ENCODE data around the gene MRPS34.
A peak's percentile ranks its signal among the peaks of the same experiment; 100 is the strongest.

The MRPS34 gene

GRCh38 chr16:1781254-1781653 lies 8.3 kb upstream of the MRPS34 start:
- no peak for DNase-seq (ENCODE audit: low spot score)

- DNase-seq (ENCODE audit: low spot score), result no peak
Observed at GRCh38 chr16:1780677-1781072, 7.7 kb upstream of the MRPS34 start.

- no peak for DNase-seq (ENCODE audit: low spot score)
Observed at GRCh38 chr16:1779741-1780676, 7.1 kb upstream of the MRPS34 start.

- no peak for DNase-seq (ENCODE audit: low spot score)
Observed at GRCh38 chr16:1779234-1779701, 6.3 kb upstream of the MRPS34 start.

GRCh38 chr16:1778200-1779179 lies 5.6 kb upstream of the MRPS34 start:
- no peak for DNase-seq (ENCODE audit: low spot score)

GRCh38 chr16:1777375-1778199 lies 4.7 kb upstream of the MRPS34 start:
- DNase-seq (ENCODE audit: low spot score), result no peak

GRCh38 chr16:1776991-1777374 lies 4.0 kb upstream of the MRPS34 start:
- no peak for DNase-seq (ENCODE audit: low spot score)

- DNase-seq (ENCODE audit: low spot score), result no peak
Observed at GRCh38 chr16:1776672-1776955, 3.7 kb upstream of the MRPS34 start.

GRCh38 chr16:1775846-1776671 lies 3.1 kb upstream of the MRPS34 start:
- DNase-seq (ENCODE audit: low spot score), result no peak

- DNase-seq (ENCODE audit: low spot score), result no peak
Observed at GRCh38 chr16:1775006-1775845, 2.3 kb upstream of the MRPS34 start.

GRCh38 chr16:1774448-1774780 lies 1.5 kb upstream of the MRPS34 start:
- no peak for DNase-seq (ENCODE audit: low spot score)

- DNase-seq (ENCODE audit: low spot score), result peak; percentile 52
Observed at GRCh38 chr16:1773703-1774447, 941 bp upstream of the MRPS34 start.

GRCh38 chr16:1772362-1772907 lies 499 bp downstream of the MRPS34 start, which contains the start of gene EME2:
Gene EME2, plus strand, starts transcription at chr16:1772810. Its CDS starts 418 bp downstream, at chr16:1773228.
- DNase-seq (ENCODE audit: low spot score), result peak; percentile 29

- no peak for DNase-seq (ENCODE audit: low spot score)
Observed at GRCh38 chr16:1771864-1772361, 1.0 kb downstream of the MRPS34 start.

GRCh38 chr16:1771188-1771863 lies 1.6 kb downstream of the MRPS34 start, which contains the start of gene NME3:
Gene NME3, minus strand, starts transcription at chr16:1771543. Its CDS starts 9 bp downstream, at chr16:1771534.
- DNase-seq (ENCODE audit: low spot score), result peak; percentile 94

- DNase-seq (ENCODE audit: low spot score), result peak; percentile 67
Observed at GRCh38 chr16:1770328-1771187, 2.4 kb downstream of the MRPS34 start.
